Effector CD8-positive, alpha-beta T cell (primary cell): ENCODE data around the gene TMCC1.

Experiments
- DNase-seq: peaks from one replicate; lab custom pipeline; 2025; lab: John Stamatoyannopoulos, UW

TMCC1 gene

DNA sequence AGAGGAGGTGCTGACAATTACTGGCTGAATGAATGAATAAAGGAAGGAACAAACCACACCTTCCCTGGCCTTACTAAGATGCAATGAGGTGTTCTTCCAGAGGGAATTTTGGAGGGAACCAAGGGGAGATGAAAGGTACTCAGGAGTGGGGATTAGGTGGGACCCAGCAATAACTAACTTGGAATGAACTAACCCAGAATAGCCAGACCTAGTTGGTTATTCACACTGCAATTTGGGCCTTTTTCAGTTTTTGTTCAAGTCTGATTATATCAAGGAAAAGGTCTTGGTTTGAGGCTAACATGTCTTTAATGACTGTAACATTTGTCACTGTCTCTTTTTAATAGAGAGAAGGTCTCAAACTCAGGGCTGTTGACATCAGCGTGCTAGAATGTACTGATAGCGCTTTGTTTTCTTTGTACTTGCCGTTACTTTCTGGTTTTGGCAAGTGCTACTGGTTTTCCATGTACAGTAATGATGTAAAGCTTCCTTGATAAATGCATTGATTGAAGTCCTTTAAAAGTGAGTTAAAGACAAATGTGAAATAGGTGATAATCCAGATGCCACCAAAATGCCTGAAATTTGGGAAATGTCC lies 283.8 kb downstream of the TMCC1 start:
- DNase-seq, result no peak

DNA sequence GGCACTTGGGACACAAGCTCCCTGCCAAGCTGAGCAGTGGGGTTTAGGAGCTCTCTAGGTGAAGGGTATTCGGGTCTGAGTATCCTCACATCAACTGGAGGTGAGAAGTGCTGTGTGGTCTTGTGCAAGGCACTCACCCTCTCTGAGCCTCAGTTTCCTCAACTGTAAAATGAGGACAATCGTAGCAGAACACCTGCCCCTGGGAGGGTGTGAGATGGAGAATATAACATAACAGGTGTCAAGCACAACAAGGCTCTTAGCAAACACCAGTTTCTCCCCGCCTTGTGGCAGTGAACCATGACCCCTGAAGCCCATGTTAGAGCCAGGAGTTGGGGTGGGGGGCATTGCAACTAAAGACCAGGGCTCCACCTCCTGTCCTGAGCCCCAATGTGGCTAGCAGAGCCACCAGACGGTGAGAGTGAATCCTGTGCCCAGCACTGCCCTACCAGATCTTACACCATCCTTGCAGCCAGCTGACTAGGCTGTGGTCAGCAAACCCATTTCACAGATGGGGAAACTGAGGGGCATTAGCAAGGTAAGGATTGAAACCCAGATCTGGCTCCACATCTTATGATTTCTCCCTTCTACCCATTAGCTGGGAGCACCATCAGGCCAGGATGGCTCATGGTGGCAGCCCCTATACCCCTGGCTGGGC lies 284.4 kb downstream of the TMCC1 start:
- DNase-seq, result no peak

DNA sequence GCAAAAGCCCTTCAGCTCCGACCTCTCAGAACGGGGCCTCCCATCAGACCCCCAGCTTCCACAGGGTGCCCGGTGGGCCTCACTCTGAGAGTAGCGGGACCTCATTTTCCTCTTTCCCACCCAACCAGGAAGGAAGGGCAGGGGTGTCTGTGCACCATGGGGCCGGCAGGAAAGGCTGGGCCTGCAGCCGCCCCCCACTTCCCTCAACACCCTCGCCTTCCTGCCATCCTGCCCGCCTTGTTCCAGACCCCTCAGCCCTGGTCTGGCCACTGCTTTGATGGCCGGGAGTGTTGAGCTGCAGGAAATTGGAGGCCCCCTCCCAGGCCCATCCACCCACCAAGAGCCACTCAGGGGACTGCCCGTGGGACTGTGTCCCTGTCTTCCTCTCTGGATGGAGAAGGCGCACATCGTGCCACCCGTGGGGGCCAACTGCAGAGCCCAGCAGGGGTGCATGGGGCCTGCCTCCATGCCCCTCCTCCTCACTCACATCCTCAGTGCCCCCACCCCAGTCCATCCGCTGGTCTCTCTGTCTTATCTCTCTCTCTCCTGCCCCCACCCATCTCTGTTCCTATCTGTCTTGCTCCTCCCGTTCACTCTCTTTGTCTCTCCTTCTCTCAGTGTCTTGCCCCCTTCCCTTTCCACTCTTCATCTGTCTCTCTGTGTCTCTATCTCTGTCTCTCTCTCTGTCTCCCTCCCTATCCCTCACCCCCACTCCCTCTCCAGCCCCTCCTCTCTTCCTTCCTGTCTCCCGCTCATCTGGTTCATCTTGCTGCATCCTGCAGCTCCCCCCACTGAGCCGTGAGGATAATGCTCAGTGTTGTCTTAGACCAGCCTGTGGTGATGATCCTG lies 285.2 kb downstream of the TMCC1 start:
- DNase-seq, result no peak

DNA sequence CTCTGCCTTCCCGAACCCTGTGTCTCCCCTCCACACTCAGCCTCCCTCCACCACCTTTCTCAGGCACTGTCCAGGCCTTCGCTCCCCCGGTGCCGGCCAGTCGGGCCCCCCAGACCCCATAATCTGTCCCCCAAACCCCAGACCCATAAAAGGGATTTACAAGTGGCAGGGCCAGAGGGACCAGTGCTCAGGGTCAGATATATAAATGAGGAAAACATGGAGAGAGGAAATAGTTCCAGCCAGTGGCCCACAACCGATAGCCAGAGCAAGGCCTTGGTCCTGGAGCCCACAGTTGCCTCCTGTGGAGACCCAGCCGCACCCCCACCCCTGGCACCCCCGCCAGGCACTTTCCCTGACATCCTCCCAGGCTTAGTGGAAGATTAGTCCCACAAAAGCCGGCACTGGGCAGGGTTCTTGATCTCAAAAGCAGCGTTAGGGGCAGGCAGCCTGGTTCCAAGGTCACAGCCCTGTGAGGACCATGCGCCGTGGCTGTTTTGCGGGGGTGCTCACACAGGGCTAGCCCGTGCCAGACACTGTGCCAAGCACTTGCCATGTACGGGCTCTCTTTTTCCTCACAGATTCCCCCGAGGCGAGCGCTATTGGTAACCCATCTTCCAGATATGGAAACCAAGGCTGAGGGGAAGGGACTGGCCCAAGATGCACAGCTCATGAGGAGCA lies 286.0 kb downstream of the TMCC1 start:
- no peak for DNase-seq

DNA sequence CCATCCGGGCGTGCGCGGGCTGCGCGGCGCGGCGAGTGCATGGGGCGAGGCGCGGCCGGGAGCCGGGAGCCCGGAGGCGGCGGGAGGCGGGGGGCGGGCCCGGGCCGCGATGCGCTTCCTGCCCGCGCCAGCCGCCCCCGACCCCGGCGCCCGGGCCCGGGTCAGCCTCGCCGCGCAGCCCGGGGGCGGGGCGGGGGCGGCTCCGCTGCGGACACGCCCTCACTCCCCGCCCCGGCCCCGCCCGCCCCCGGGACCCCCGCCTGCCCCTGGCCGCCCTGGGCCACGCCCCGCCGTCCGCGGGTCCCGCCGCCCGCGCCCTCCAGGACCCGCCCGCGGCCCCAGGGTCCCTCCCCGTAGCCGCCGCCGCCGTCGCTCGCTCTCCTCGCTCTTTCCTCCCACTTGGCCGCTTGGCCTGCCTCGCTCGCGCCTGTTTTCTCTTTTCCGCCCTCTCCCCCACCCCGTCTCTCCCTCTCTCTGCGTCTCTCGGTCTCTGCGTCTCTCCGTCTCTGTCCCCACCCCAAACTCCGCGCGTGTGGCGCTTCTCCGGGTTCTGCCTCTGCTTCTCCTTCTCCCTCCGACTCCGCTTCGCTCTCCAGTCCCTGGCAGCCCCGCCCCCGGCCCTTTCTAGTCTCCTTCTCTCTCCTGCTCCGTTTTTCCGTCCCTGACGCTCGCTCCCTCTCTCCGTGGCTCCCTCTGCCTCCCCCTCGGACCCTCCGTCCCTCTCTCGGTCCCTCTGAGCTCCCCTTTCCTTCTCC lies 286.7 kb downstream of the TMCC1 start, which contains the start of gene PLXND1:
Gene PLXND1, minus strand, starts transcription at position 41 of the 755 bp plus-strand sequence. Its CDS starts 37 bp downstream, at position 4.
- peak; percentile 15 for DNase-seq

DNA sequence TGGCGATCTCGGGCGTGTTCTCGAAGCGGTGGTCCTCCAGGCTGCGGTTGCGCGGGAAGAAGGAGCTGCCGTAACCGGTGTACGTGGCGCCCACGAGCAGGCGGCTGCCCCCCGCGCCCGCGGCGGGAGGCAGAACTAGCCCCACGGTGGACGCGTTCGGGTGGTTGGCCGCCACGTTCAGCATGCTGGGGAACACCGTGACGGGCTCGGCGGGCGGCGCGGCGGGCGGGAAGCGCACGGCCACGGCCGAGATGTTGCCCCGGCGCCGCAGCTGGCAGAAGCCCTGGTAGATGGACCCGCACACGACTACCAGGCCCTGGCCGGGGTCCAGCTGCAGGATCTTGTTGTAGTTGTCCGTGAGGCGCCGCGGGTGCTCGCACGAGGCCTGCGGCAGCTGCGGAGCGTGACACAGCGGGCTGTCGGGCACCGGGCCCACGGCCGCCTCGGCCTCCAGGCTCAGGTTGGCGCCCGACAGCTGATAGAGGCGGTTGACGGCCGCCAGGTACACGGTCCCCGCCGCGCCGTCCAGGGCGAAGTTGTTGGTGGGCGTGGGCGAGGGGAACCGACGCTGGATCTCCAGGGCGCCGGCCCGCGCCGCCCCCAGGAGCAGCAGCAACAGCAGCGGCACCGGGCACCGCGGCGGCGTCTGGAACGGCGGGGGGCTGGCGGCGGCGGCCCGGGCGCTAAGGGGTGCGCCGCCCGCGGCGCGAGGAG lies 287.4 kb downstream of the TMCC1 start:
- no peak for DNase-seq

DNA sequence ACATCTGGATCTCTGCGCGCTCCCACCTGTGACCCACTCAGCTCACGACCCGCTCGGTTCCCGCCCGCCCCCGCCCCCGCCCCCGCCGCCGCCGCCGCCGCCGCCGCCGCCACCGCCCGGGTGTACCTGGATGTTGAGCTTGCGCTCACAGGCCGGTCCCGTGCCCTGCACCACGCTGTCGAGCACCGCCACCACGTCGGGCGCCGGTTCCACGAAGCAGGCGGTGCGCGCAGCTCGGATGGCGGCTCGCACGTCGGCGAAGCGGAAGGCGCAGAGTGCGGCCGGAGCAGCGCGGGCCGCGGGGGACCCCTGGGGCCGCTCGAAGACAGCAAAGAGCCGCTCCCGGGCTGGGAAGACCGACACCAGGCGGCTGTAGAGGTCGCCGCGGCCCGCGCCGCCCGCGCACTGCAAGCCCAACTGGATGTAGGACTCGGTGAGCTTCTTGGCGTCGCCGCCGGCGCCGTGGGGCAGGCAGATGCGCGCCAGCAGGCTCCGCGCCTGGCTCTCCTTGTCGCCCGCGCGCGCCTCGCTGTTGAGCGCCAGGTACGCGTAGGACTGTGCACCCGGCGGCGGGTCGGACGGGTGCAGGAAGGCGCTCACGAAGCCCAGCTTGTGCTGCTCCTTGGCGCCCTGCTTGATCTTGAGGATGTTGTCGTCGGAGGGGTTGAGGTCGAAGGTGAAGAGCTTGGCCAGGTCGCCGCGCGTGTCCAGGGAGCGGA lies 288.1 kb downstream of the TMCC1 start:
- no peak for DNase-seq

DNA sequence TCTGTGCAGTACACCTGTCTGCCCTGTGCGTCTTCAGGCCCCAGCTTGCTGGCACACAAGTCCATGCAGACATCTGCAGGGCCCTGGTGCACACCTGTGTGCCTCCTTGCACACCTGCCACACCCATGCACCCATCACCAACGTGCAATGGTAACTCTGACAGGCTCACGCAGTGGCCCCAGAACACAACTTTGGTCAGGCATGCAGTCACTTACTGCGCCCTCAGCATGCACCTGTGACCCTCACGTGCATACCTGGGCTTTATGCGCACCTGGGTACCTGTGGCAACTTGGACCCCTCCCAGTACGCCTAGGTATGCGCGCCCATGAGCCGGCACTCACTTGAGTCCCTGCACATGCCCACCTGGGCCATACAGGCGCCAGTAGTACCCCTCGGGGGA lies 288.7 kb downstream of the TMCC1 start:
- no peak for DNase-seq

DNA sequence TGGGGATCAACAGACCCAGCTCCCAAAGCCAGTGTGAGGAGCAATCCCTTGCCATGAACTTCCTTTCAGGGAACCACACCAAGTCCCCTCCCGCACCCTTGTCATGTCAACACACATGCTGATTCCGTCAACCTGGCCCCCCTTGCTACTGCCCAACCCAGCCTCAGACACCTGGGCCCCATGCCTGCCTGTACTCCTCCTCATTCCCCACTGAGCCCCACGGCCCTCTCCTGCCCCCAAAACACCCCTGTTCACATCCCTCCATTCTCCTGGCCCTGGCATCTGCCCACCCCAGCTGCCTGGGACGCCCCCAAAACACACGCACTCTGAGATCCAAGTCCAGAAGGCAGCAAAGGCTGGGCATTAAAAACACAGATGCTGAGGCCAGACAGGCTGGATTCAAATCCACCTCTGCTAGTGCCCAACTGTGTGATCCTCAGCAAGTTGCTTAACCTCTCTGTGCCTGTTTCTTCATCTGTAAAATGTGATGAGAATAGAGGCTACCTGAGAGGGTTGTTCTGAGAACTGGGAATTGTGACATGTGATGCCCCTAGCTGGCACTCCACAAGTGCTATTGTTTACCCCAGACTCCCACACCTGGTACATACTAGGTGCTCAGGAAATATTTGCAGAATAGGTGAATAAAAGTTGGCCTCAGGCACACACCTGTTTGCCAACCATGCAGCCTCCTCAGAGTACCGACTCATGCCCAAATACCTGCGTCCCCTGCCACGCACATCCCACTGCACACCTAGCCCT lies 289.3 kb downstream of the TMCC1 start:
- no peak for DNase-seq

DNA sequence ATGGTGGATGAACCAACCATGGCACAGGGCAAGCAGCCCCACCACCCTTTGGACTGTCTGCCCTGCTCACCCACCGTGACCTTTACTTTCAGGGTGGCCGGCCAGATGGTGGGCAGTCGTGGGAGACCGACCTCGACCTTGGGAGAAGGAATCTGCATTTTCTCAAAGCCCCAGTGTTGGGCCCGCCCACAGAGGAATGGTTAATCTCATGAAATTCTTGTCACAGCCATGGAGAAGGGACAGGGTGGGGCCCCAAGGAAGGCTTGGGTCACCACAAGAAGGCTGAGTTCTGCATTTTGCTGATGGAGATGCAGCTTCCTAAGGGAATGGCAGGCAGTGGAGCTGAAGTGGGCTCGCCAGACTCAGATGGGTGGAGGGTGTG lies 290.0 kb downstream of the TMCC1 start:
- no peak for DNase-seq

DNA sequence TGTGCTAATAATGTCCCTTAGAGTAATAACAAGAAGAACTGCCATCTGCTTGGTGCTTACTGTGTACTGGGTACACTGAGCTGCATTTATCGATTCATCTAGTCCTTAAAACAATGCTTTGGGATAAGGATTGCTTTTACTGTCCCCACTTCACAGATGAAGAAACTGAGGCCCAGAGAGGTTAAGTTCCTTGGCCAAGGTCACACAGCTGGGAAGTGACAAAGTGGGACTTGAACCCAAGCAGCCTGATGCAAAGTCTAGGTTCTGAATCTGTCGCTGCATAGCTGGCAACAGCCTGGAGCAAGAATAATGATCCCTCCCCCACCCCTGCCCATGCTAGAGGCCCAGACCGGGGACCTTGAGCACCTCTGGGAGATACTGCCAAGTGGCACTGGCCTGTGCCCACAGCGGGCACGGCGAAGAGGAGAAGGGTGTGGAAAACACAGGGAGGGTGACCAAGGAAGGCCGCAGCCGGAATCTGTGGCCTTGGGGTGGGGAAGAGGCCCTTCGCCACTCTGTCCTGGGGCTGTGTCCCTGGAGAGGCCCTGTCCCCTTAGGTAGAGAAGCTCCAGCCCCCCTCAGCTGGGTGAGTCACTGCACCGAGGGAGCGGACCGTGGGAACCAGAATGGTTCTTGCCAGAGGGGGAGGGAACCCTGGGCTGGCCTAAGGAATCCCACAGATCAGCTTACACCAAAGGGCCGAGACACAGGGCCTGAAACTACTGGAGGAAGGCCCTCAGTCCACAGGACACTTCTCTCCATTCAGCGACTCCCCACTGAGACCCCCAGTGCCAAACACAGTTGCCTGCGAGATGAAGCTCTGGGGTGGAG lies 290.6 kb downstream of the TMCC1 start:
- DNase-seq, result no peak

DNA sequence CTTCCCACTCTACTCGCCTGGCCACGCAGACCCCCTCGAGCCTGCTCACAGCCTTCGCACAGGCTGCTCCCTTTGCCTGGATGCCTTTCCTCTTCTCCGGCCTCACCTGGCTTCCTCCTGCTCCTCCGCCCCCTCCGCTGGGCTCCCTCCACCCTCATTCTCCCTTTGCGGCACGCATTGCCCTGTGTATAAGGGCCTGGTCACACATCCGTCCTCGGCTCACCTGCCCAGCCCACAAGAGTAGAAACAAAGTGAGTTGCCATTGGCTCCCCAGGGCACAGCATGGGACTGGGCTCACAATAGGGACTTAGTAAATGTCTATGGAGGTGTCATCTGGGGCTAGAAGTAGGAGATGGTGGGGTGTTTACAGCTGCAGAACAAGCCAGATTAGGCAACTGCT lies 291.2 kb downstream of the TMCC1 start:
- no peak for DNase-seq

DNA sequence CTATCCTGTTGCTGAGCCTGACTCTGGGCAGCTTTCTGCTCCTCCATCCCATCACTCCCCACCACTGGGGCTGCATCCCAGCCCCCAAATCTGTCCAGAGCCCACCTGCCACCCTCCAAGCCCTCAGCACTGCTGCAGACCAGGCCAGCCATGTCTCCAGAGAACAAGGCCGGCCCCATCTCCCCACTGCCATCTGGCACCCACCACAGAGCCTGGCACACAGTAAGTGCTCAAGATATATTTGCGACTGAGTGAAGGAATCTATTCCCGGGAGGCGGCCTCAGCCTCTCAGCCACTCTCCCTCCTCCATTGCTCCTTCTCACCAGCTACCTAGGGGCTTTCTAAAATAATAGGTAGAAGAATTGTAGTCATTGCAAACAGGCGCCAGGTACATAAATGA lies 291.8 kb downstream of the TMCC1 start:
- no peak for DNase-seq

DNA sequence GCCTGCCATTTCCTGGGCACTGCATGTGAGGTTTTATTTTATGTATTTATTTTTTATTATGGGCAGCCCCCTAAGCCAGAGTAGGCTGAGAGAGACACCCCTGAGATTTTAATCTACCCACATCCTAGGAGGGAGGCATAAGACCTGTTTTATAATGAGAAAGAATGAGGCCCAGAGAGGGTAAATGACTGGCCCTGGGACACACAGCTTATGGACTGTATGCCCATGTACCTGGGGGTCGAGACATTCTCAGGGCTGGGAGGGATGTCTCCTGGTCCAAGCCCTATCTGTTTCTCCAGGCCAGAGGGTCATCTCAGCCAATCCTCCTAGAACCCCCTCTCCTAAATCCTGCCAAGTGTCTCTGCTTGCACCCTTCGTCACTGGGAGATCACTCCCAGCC lies 293.2 kb downstream of the TMCC1 start:
- DNase-seq, result no peak

DNA sequence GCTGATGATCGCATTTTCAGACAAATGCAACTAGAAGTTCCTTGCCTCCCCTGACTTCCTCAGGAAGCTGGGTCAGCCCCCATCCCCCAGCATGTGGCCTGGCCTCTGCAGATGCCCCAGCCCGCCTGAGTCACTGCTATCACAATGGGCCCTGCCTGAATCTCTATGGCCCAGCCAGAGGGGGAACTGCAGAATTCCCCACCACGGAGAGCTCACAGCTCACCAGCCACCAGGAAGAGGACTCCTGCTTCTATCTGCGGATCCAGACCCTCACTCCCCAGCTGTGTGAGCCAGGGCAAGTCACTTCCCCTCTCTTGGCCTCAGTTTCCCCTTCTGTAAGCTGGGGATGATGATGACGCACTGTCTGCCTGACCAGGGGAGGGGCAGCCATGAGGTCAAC lies 293.9 kb downstream of the TMCC1 start:
- no peak for DNase-seq

DNA sequence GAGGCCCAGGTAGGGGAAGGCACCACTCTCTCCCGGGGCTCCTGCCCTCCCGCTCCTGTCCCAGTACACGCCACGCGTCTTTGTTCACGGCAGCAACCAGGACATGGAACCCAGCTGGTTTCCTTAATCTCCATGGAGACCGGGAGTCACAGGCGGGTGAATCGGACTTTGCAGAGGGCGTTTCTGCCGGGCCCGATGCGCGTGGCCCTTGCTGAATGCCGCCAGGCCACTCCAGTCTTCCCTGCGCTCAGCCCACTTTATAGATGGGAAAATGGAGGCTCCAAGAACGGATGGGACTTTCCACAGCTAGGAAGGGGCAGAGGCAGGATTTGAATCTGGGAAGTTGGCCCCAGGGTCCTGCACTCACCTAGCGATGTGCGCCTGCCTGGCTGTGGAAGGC lies 294.4 kb downstream of the TMCC1 start:
- no peak for DNase-seq

DNA sequence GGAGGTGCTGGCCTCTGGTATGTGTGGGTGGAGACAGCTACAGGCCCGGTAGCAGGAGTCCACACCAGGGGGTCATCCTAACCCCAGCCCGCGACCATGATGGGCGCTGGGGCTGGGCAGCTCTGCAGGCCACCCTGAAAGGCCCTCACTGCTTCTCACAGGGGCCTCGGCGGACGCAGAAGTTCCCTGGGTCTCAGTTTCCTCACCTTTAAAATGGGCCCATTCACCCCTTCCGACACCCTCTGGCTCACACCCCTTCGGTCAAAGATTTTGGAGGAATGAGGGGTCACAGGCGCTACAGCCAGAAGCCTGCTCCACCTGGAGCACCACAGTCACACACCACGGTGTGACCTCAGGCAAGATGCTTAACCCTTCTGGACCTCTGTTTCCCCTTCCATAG lies 295.0 kb downstream of the TMCC1 start:
- DNase-seq, result no peak

DNA sequence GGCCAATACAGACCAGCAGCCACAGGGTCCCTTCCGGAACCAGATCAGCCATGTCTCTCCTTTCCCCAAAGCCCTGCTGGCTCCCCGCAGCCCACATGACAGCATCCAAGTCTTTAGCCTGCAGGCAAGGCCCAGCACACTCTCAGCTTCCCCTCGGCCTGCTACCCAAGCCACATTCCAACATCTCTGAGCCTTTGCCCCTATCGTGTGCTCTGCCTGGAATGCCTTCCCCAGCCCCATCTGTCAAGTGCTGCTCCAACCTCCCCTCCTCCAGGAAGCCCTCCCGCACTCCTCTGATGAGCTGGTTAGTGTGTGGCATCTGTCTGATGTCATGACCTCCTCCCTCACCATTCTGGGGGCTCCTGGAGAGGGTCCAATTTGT lies 295.5 kb downstream of the TMCC1 start:
- DNase-seq, result no peak
